ENCODE data around the gene IGSF21.

The IGSF21 gene

DNA sequence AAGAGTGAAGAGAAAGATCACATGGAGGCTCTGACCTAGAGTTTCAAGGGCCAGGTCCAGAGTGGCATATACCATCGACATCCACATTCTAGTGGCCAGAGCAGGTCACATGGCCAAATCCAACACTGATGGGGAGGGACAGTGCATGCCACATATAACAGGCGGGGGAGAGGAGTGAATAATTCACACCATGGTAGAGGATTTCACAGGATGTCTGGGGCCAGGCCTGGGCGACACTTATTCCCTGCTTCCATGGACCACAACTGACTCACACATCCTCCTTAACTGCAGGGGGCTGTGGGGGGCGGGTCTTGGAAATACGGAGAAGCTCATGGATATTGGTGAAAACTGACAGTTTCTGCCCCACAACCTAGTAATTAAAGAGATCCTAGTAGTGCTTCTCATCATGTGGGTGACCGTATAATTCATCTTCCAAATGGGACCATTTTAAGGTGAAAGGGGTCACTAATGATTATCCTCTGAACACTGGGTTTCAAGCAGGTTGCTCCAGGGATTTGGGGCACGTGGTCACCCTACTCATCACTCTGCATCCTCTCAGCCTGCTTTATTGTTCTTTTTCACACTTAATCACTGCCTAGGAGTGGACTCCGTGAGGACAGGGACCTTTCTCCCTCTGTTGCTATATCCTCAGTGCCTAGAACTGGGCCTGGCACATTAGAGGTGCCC lies 44.0 kb downstream of the IGSF21 start:
- Histone ChIP-seq H2BK5ac (ENCODE audit: low read depth, low read length, poor library complexity) (no peak overlapping the region), H3K4me1 (ENCODE audit: control insufficient read depth in 1 of 2, insufficient read depth in 2 of 2, low read length in 2 of 2) (no peaks in the 10 kb centered on the region), H3K9me3 (ENCODE audit: insufficient read depth, low read depth, low read length) (peaks cover 2% of the 10 kb centered on the region), H3K79me2 (ENCODE audit: control insufficient read depth, insufficient read depth, low read length, poor library complexity) (no peaks in the 10 kb centered on the region), H3K18ac (ENCODE audit: low read length) (no peak overlapping the region), H2AFZ (ENCODE audit: insufficient read depth, low read length, poor library complexity) (no peak overlapping the region), H3K23ac (ENCODE audit: low read length) (no peak overlapping the region), H4K12ac (ENCODE audit: low read depth, low read length) (no peak overlapping the region), H2BK12ac (ENCODE audit: low read length) (no peak overlapping the region), H3K4ac (ENCODE audit: low read depth, low read length) (no peak overlapping the region), H3K14ac (ENCODE audit: low read length) (no peak overlapping the region), H3K4me2 (ENCODE audit: low read length) (no peak overlapping the region), H3K27ac (ENCODE audit: low read depth, low read length) (no peak overlapping the region), H4K91ac (ENCODE audit: low read depth, low read length) (no peak overlapping the region), H2AK5ac (ENCODE audit: low read length) (no peak overlapping the region), H4K8ac (ENCODE audit: low read depth, low read length) (no peak overlapping the region), H3K36me3 (ENCODE audit: control insufficient read depth in 1 of 2, insufficient read depth in 2 of 2, low read length in 2 of 2) (no peaks in the 10 kb centered on the region), H3K27me3 (ENCODE audit: insufficient read depth, low read length) (no peaks in the 10 kb centered on the region), H2BK120ac (ENCODE audit: insufficient read depth, low read length, poor library complexity) (no peak overlapping the region), H3K79me1 (ENCODE audit: low read length) (no peaks in the 10 kb centered on the region), H3K9ac (ENCODE audit: low read length) (no peak overlapping the region), H3K4me3 (ENCODE audit: low read depth, low read length) (no peak overlapping the region)
- DNase-seq = no peak
- no CpG with 5 or more reads among the region's 8 CpGs for WGBS (ENCODE audit: extremely low coverage, insufficient coverage, insufficient read length)

DNA sequence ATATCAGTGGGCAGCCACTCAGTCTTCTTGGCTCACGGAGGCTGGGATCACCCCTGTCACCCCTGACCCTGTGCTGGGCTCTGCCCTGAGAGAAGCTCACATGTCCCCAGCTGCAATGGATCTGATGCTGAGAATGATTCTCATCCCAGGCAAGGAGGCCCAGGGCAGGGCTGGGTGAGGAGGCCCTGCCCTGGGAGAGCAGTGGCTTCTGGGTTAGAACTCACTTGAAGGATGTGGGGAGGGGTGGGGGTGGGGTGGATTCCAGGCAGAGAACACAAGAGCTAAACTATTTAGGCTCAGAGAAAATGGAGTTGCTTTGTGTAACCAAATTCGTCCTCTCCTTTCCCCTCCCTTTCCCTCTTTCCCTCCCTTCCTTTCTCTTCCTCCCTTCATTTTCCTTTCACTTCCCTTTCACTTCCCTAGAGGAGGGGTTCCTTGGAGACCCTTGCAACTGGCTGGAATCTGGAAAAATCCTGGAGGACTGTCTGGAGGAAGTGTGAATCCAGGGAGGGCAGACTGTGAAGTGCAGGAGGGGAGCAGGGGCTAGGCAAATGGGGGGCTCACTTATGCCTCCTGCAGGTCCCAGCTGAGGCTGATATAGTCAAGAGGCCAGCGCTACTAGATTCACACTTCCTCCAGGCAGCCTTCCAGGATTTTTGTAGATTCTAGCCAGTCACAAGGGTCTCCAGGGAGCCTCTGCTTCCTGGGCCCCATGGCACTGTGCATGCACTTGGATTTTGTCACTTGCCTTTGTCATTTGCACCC lies 47.0 kb downstream of the IGSF21 start:
- DNase-seq = no peak
- H2BK120ac ChIP-seq (ENCODE audit: insufficient read depth, low read length, poor library complexity) = no peak overlapping the region

DNA sequence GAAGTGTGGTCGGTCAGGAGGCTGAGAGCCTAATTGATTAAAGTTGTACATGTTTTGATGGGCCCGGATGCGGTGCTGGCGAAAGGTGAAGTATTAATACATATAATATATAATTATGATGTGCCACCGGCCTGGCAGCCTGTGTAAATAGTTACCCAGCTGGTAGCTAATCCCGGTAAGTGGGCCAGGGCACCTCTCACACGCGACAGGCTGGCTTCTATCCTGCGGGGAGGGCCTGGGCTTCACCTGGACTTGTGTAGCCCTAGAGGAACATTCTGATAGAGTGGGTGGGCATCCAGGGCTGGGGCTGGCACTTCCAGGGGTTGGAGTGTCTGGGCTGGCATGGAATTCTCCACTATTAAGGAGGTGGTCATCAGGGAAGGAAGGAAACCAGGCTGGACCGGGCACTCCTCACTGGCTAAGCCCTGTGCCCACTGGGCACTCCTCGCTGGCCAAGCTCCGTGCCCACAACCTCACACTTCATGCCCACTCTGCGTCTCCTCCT lies 48.3 kb downstream of the IGSF21 start:
- no peaks in the 10 kb centered on the region for H3K4me1 ChIP-seq (ENCODE audit: control insufficient read depth in 1 of 2, insufficient read depth in 2 of 2, low read length in 2 of 2)
- H3K27ac ChIP-seq (ENCODE audit: low read depth, low read length) = no peak overlapping the region
- H4K8ac ChIP-seq (ENCODE audit: low read depth, low read length) = no peak overlapping the region
- no peak overlapping the region for H2AK5ac ChIP-seq (ENCODE audit: low read length)
- no peaks in the 10 kb centered on the region for H3K36me3 ChIP-seq (ENCODE audit: control insufficient read depth in 1 of 2, insufficient read depth in 2 of 2, low read length in 2 of 2)
- H3K9me3 ChIP-seq (ENCODE audit: insufficient read depth, low read depth, low read length) = no peaks in the 10 kb centered on the region
- H3K18ac ChIP-seq (ENCODE audit: low read length) = no peak overlapping the region
- no peak overlapping the region for H4K91ac ChIP-seq (ENCODE audit: low read depth, low read length)
- no peak overlapping the region for H3K4me2 ChIP-seq (ENCODE audit: low read length)
- no peak overlapping the region for H3K14ac ChIP-seq (ENCODE audit: low read length)
- no peak overlapping the region for H2AFZ ChIP-seq (ENCODE audit: insufficient read depth, low read length, poor library complexity)
- H3K4me3 ChIP-seq (ENCODE audit: low read depth, low read length) = no peak overlapping the region
- no peak overlapping the region for H3K4ac ChIP-seq (ENCODE audit: low read depth, low read length)
- H3K79me2 ChIP-seq (ENCODE audit: control insufficient read depth, insufficient read depth, low read length, poor library complexity) = no peaks in the 10 kb centered on the region
- no peak for DNase-seq
- no peak overlapping the region for H3K23ac ChIP-seq (ENCODE audit: low read length)
- H3K27me3 ChIP-seq (ENCODE audit: insufficient read depth, low read length) = no peaks in the 10 kb centered on the region
- no peak overlapping the region for H2BK120ac ChIP-seq (ENCODE audit: insufficient read depth, low read length, poor library complexity)
- H4K12ac ChIP-seq (ENCODE audit: low read depth, low read length) = no peak overlapping the region
- H3K9ac ChIP-seq (ENCODE audit: low read length) = no peak overlapping the region
- no CpG with 5 or more reads among the region's 13 CpGs for WGBS (ENCODE audit: extremely low coverage, insufficient coverage, insufficient read length)
- no peak overlapping the region for H2BK5ac ChIP-seq (ENCODE audit: low read depth, low read length, poor library complexity)
- H3K79me1 ChIP-seq (ENCODE audit: low read length) = no peaks in the 10 kb centered on the region
- H2BK12ac ChIP-seq (ENCODE audit: low read length) = no peak overlapping the region

More for the DNA sequence above, 47.0 kb downstream of the IGSF21 start:
- H3K27ac ChIP-seq (ENCODE audit: low read depth, low read length) = no peak overlapping the region
- no peaks in the 10 kb centered on the region for H3K9me3 ChIP-seq (ENCODE audit: insufficient read depth, low read depth, low read length)
- no peak overlapping the region for H2AK5ac ChIP-seq (ENCODE audit: low read length)
- H4K8ac ChIP-seq (ENCODE audit: low read depth, low read length) = no peak overlapping the region
- no peak overlapping the region for H3K18ac ChIP-seq (ENCODE audit: low read length)
- H3K14ac ChIP-seq (ENCODE audit: low read length) = no peak overlapping the region
- H2BK12ac ChIP-seq (ENCODE audit: low read length) = no peak overlapping the region
- no peaks in the 10 kb centered on the region for H3K79me2 ChIP-seq (ENCODE audit: control insufficient read depth, insufficient read depth, low read length, poor library complexity)
- H3K9ac ChIP-seq (ENCODE audit: low read length) = no peak overlapping the region
- H2AFZ ChIP-seq (ENCODE audit: insufficient read depth, low read length, poor library complexity) = no peak overlapping the region
- H2BK5ac ChIP-seq (ENCODE audit: low read depth, low read length, poor library complexity) = no peak overlapping the region
- H4K12ac ChIP-seq (ENCODE audit: low read depth, low read length) = no peak overlapping the region
- H3K79me1 ChIP-seq (ENCODE audit: low read length) = no peaks in the 10 kb centered on the region
- H3K23ac ChIP-seq (ENCODE audit: low read length) = no peak overlapping the region
- no peak overlapping the region for H4K91ac ChIP-seq (ENCODE audit: low read depth, low read length)
- H3K36me3 ChIP-seq (ENCODE audit: control insufficient read depth in 1 of 2, insufficient read depth in 2 of 2, low read length in 2 of 2) = no peaks in the 10 kb centered on the region
- H3K4me1 ChIP-seq (ENCODE audit: control insufficient read depth in 1 of 2, insufficient read depth in 2 of 2, low read length in 2 of 2) = no peaks in the 10 kb centered on the region
- no peak overlapping the region for H3K4me2 ChIP-seq (ENCODE audit: low read length)
- no peaks in the 10 kb centered on the region for H3K27me3 ChIP-seq (ENCODE audit: insufficient read depth, low read length)
- no CpG with 5 or more reads among the region's 3 CpGs for WGBS (ENCODE audit: extremely low coverage, insufficient coverage, insufficient read length)
- no peak overlapping the region for H3K4ac ChIP-seq (ENCODE audit: low read depth, low read length)
- H3K4me3 ChIP-seq (ENCODE audit: low read depth, low read length) = no peak overlapping the region

DNA sequence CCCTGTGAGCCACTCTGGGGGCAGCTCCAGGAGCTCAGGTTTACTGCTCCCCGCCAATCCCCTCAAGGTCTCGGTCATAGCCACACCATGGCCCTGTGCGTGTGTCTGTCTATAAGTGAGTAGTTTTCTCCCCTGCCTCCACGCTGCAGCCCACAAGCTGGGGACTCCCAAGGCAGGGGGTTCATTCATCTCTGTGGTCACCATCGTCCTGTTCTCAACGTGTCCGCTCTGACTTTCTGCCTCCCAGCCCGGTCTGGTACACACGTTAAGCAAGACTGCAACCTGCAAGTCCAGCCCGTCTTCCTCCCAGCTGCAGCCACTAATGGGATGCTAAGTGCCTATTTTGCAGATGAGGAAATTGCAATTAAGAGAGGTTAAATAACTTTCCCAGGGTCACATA lies 49.8 kb downstream of the IGSF21 start:
- Histone ChIP-seq H3K4me2 (ENCODE audit: low read length) (no peak overlapping the region), H3K9me3 (ENCODE audit: insufficient read depth, low read depth, low read length) (no peaks in the 10 kb centered on the region), H3K79me2 (ENCODE audit: control insufficient read depth, insufficient read depth, low read length, poor library complexity) (no peaks in the 10 kb centered on the region), H3K79me1 (ENCODE audit: low read length) (no peaks in the 10 kb centered on the region), H3K36me3 (ENCODE audit: control insufficient read depth in 1 of 2, insufficient read depth in 2 of 2, low read length in 2 of 2) (no peaks in the 10 kb centered on the region), H3K4me3 (ENCODE audit: low read depth, low read length) (no peak overlapping the region), H4K12ac (ENCODE audit: low read depth, low read length) (no peak overlapping the region), H3K4me1 (ENCODE audit: control insufficient read depth in 1 of 2, insufficient read depth in 2 of 2, low read length in 2 of 2) (no peaks in the 10 kb centered on the region), H3K18ac (ENCODE audit: low read length) (no peak overlapping the region), H3K27ac (ENCODE audit: low read depth, low read length) (no peak overlapping the region), H2BK120ac (ENCODE audit: insufficient read depth, low read length, poor library complexity) (no peak overlapping the region), H3K4ac (ENCODE audit: low read depth, low read length) (no peak overlapping the region), H3K9ac (ENCODE audit: low read length) (no peak overlapping the region), H4K91ac (ENCODE audit: low read depth, low read length) (no peak overlapping the region), H3K14ac (ENCODE audit: low read length) (no peak overlapping the region), H2AK5ac (ENCODE audit: low read length) (no peak overlapping the region), H2BK12ac (ENCODE audit: low read length) (no peak overlapping the region), H2AFZ (ENCODE audit: insufficient read depth, low read length, poor library complexity) (no peak overlapping the region), H2BK5ac (ENCODE audit: low read depth, low read length, poor library complexity) (no peak overlapping the region), H4K8ac (ENCODE audit: low read depth, low read length) (no peak overlapping the region), H3K23ac (ENCODE audit: low read length) (no peak overlapping the region), H3K27me3 (ENCODE audit: insufficient read depth, low read length) (no peaks in the 10 kb centered on the region)
- WGBS (ENCODE audit: extremely low coverage, insufficient coverage, insufficient read length) = no CpG with 5 or more reads among the region's 10 CpGs
- DNase-seq = no peak

Data from trophoblast cell (in vitro differentiated cells and primary cell).